ENCODE data around the gene PIBF1.
A peak's percentile ranks its signal among the peaks of the same experiment; 100 is the strongest.
"Not testable (repeated sequence)": the region's sequence is repeated elsewhere in the genome, so short reads cannot be mapped to it uniquely, and the experiment has no call there.

The PIBF1 gene

GRCh38 chr13:72781451-72782439 lies at the start of gene PIBF1, which contains the start of gene DIS3:
TSS of gene PIBF1 (plus strand) at chr13:72782133. CDS start at chr13:72783470, 1,337 bp downstream.
TSS of gene DIS3 (minus strand) at chr13:72781900. CDS start at chr13:72781832, 68 bp downstream.
- DNase-seq, result peak; percentile 100

DNA sequence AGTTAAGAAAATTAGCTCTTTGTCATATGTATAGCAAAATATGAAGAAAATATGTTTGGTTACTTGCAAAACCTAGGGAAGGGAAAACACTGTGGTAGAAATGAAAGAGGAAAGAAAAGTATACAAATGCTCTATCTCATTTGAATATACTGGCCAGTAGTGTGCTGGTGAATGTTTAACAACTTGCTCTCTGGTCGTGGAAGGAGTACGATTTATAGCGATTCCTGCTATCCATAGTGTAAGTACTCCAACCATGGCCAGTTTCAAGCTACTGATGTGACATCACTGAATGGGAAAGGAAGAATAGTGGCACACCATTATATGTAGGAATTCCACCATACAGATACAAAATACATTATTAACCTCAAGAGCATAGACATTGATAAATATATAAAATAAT lies 44.9 kb upstream of the PIBF1 start:
- DNase-seq, result no peak

- no peak for DNase-seq
Measured at GRCh38 chr13:72740015-72740414, 41.9 kb upstream of the PIBF1 start.

DNA sequence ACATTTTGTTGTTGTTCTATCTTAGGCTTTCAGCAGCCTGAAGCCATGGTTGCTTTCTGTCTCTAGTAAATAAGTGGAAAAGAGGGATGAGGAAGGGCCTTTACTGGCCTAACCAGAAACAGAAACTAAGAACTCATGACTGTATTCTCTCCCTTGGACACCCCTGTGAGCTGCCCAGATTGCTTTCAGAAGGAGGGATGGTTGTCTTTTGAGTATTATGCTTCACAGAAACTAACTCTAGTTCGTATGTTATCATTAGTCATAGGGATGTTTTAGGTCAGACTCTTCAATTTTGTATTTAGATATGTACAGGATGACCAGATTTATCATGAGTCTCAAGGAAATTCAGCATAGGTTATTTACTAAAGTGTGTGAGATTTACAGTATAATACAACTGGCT lies 36.7 kb upstream of the PIBF1 start:
- DNase-seq, result no peak

DNA sequence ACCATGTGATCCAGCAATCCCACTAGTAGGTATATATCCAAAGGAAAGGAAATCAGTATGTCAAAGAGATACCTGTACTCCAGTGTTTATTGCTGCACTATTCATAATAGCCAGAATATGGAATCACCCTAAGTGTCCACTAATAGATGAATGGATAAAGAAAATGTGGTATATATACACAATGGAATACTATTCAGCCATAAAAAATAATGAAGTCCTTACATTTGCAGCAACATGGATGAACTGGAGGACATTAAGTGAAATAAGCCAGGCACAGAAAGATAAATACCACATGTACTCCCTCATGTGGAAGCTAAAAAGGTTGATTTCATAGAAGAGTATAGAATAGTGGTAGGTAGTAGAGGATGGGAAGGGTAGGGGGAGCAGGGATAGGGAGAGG lies 30.7 kb upstream of the PIBF1 start:
- no peak for DNase-seq

- DNase-seq, result no peak
Measured at GRCh38 chr13:72754111-72754510, 27.8 kb upstream of the PIBF1 start.

- no peak for DNase-seq
Measured at GRCh38 chr13:72757792-72758535, 24.0 kb upstream of the PIBF1 start.

DNA sequence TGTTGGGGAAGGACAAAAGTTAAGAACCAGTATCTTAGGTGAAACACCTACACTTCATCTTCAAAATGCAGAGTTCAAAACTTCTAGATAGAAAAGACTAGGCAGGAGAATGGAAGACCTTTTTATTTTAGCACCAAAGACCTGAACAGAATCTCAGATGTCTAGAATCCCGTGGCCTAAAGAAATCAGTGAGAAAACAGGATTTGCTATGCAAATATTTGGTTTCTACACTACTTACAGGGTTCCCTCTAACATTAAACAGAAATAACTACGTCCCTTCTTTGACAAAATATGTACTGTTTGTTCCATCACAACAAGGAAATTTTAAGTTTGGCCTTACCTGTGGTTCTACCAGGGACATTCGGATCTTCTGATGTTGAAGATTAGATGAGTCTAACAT lies 21.7 kb upstream of the PIBF1 start:
- no peak for DNase-seq

DNA sequence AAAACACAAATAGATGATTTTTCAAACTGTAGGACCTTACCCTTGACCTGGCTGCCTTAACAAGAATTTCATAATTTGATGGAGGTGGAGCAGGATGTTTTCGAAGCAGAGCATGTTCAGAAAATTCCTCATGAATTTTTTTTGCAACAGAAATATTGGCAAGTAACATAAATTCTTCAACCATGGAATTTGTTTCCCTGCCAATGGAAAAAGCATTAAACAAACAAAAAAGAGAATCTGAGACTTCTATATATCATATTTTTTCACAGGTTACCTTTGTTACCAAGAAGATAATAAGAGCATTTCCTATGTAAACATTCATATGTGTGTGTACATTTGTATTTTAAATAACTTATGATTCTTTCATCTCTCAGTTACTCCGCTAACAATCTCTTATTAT lies 18.5 kb upstream of the PIBF1 start:
- no peak for DNase-seq

- DNase-seq, result no peak
Measured at GRCh38 chr13:72774019-72774418, 7.9 kb upstream of the PIBF1 start.

DNA sequence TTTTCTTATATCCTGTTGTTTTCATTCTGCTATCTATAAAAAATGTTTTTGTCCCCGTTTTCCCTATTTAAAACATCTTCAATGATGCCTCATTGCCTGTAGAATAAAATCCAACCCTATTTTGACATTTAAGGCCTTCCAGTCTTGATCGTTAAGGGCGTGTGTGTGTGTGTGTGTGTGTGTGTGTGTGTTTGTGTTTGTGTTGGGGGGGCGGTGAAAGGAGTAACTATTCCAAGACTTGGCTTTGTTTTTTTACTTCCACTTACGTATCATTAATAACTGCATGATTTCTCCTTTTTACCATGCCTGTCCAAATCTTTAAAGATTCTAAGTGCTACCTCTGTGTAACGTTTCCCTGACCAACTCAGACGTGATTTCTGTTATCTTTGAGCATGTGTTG lies 784 bp downstream of the PIBF1 start:
- DNase-seq, result no peak

GRCh38 chr13:72784679-72785078 lies 2.7 kb downstream of the PIBF1 start:
- DNase-seq, result not testable (repeated sequence)

DNA sequence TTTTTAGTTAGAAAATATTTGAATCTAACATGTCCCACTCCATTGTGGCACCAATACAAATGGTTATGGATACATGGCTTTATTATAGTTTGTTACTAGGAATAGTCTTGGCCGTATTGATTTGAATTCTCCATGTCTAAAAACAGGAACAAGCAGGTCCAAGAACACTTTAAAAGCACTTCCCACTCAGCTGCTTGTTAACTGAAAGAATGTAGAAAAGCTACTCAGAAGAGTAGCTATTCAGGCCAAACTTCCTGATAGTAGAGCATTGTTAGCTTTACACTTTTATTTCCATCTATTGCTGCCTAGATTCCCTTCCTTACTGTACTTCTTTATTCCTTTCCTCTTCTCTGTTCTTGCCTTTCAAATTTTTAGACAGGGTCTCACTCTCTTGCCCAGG lies 6.9 kb downstream of the PIBF1 start:
- no peak for DNase-seq

DNA sequence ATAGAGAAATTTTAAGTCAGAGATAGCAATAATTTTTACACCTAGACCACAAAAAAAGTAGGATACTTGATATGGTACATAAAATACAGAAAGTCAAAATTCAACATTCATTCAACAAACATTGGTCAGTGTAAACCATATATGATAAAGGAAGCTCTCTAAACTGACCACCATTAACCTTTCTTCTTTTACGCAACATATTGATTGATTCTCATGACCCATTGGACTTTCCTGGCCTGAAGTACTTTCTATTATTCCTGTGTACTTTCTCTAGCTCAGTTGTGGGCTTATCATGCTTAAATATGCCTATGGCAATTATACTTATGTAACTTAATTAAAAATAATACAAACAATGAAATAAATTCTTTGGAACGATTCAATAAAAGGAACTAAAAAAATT lies 10.7 kb downstream of the PIBF1 start:
- DNase-seq, result no peak

DNA sequence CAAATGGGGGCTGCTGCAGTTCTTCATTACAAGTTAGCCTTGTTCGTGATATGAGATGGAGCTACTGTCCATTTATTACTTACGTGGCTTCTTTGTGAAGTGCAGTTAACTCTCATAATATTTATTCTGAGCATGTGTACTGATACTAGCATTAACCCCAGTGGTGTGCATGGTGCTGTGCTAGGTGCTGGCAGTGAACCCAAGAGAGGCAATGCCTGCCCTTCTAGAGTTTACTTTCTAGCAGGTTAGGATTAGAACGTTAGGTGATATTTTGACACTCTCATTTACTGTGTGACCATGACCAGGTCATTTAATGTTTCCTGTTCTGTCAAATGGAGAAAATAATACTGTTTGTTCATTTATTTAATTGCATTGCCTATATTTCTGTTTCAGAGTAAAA lies 16.9 kb downstream of the PIBF1 start:
- no peak for DNase-seq

GRCh38 chr13:72804301-72804700 lies 22.4 kb downstream of the PIBF1 start:
- peak; percentile 71 for DNase-seq

DNA sequence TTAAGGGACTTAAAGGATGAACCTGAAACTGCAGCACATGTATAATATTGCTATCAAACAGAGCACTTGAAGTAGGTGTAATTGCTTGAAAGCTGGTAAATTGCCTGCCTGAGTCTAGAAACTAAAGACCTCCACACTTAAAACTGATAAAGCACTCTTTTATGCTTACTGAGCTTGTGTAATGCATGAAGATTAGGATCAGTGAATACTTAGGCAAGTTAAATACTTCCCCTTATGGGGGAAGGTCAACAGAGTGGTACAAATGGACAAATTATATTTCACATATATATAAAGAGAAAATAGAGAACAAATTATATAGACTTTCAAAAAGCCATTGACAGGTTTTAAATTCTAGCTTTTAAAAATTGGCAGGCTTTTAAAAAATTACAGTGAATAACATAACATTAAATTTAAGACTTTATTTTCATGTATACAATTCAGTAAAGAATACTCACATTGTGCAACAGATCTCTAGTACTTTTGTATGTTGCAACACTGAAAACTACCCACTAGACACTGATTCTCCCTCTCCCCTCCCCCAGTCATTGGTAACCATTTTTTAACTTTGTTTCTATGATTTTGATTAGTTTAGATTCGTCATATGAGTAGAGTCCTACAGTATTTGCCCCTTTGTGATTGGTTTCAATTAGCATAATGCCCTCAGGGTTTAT lies 23.9 kb downstream of the PIBF1 start:
- DNase-seq, result no peak

- DNase-seq, result not testable (repeated sequence)
Measured at GRCh38 chr13:72806514-72806913, 24.6 kb downstream of the PIBF1 start.

- DNase-seq, result no peak
Measured at GRCh38 chr13:72808917-72809500, 27.1 kb downstream of the PIBF1 start.

DNA sequence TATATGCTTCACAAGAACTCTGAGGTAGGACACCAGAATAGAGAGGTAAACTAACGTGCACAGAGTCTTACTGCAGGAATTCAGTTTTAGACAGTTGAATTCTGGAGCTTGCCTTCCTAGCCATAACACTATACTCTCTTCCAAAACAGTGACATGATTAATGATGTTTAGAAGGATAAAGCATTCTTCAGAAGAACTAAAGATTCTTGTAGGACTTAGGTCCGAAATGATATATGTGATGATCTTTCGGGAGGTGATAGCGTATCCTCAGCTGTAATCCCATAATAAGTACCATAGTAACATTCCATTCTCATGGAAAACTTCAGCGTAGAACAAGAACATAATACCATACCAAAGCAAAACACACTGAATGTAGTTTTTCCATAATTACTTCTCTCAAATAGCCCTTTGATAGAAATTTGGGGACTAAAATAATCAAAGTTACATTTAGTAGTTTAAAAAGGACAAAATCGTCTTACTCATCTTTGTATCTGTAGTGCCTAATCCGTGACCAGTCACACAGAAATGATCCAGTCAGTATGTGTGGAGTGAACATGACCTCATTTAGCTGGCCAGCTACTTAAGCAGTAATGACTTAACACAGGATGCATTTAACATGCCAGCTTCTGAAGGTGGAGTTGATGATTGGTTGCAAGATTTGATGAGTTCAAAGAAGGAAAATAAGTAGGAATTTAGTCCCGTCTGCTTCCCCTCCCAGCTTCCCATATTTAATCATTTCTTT lies 38.4 kb downstream of the PIBF1 start:
- peak; percentile 71 for DNase-seq

GRCh38 chr13:72820898-72821279 lies 39.0 kb downstream of the PIBF1 start:
- no peak for DNase-seq

DNA sequence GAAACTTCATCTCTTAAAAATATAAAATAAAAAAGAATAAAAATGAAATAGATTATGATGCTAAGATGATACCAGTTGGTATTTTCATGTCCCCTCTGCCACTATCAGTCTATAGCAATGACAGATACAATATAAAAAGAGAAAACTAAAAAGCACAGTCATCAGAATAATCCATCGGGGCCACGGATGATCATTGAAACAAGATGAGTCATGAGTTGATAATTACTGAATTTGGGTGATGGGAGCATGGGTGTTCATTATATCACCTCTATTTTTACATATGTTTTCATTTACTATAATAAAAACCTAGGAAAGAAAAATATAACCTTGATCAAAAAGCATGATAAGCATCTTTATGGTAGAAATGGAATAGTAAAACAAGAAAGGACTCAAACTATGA lies 41.1 kb downstream of the PIBF1 start:
- DNase-seq, result no peak

Measured in islet precursor cell (in vitro differentiated cells).